BLaER1 treated with 17β-estradiol and CSF1 and Interleukin-3, amounts not matched to agents 10 nM and 100 nM (cell line): ENCODE measurements around the gene MBNL2.
A peak's percentile ranks its signal among the peaks of the same experiment; 100 is the strongest.

ENCODE experiments used
- H3K27ac ChIP-seq, 11 experiments: shearing (Covaris generic); formaldehyde crosslinking; 2 replicates each; pipeline ENCODE4 v1.8.1; 2022
- H3K27me3 ChIP-seq, 11 experiments: shearing (Covaris generic); formaldehyde crosslinking; 2 replicates each; pipeline ENCODE4 v1.8.1; 2022
- H3K36me3 ChIP-seq, 11 experiments: shearing (Covaris generic); formaldehyde crosslinking; 2 replicates each; pipeline ENCODE4 v1.8.1; 2022
- H3K4me1 ChIP-seq, 10 experiments: shearing (Covaris generic); formaldehyde crosslinking; 2 replicates each; pipeline ENCODE4 v1.8.1; 2022
- H3K4me2 ChIP-seq, 11 experiments: shearing (Covaris generic); formaldehyde crosslinking; 2 replicates each; pipeline ENCODE4 v1.8.1; 2022
- H3K4me3 ChIP-seq, 10 experiments: shearing (Covaris generic); formaldehyde crosslinking; 2 replicates each; pipeline ENCODE4 v1.8.1; 2022
- H3K9ac ChIP-seq, 11 experiments: shearing (Covaris generic); formaldehyde crosslinking; 2 replicates each; pipeline ENCODE4 v1.8.1; 2022
- H3K9me3 ChIP-seq, 11 experiments: shearing (Covaris generic); formaldehyde crosslinking; replicated peaks in 1 of 11; 2 replicates each; pipeline ENCODE4 v1.8.1; 2022
- H4K20me1 ChIP-seq, 11 experiments: shearing (Covaris generic); formaldehyde crosslinking; 2 replicates each; pipeline ENCODE4 v1.8.1; 2022
- Cebpa-rat ChIP-seq, 11 experiments: shearing (Covaris generic); IDR thresholded peaks; 2 replicates each; pipeline ENCODE4 v1.8.1; 2022

The MBNL2 gene

GRCh38 chr13:97239306-97239705 lies 17.2 kb downstream of the MBNL2 start:
- peaks cover 0 to 19% (median 16%) of the 10 kb centered on the region in 10 experiments; a peak in 17 of 20 replicates for H3K4me1 ChIP-seq
- H3K9ac ChIP-seq, result no peak overlapping the region
- peaks cover 8 to 40% (median 16%) of the 10 kb centered on the region in 11 experiments; a peak in 18 of 22 replicates for H3K36me3 ChIP-seq
- no peaks in the 10 kb centered on the region for H3K27me3 ChIP-seq
- no peak for TF ChIP-seq Cebpa-rat (IDR thresholded peaks at IDR 0.05)
- no peak overlapping the region for H3K27ac ChIP-seq
- peaks cover 0 to 14% (median 7%) of the 10 kb centered on the region in 11 experiments; a peak in 9 of 22 replicates for H3K9me3 ChIP-seq
- H3K4me2 ChIP-seq, result no peak overlapping the region
- peaks cover 0 to 100% (median 24%) of the 10 kb centered on the region in 11 experiments; a peak in 14 of 22 replicates for H4K20me1 ChIP-seq
- no peak overlapping the region for H3K4me3 ChIP-seq

DNA sequence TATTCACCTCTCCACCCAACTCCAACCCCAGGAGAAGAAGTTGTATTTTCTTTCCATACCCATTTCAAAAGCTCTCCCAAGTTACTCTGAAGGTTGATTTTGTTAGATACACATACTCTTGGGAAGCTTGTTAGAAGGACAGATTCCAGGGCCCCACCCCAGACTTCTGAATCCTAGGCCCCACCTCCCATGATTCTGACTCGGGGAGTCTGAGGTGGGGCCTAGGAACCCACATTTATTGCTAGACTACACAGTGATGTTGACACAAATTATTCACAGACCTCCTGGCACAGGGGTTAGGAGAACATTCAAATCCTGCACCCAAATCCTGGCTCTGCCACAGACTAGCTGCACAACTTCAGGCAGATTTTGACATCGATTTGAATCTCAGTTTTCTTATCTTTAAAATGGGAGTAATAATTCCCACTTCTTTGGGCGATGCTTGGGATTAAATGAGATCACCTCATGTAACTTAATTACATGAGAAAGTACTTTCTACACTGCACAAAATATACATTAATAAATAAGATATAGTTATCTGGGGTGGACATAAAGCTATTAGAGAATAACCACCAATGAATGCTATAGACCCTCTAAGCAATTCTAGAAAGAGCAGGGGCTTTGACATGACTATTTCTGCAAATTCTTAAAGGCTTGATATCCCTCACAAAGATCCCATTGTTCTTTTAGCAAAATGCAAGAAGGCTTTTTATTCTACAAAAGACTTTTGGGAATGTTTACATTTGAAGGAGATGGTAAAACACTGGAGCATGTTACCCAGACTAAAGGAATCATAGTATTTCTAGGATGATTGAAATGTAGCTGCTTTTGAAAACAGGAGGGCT lies 18.0 kb downstream of the MBNL2 start:
- H3K4me1 ChIP-seq, result peaks cover 0 to 19% (median 16%) of the 10 kb centered on the region in 10 experiments; a peak in 17 of 20 replicates
- H3K9me3 ChIP-seq, result peaks cover 0 to 6% (median 0%) of the 10 kb centered on the region in 11 experiments; a peak in 3 of 22 replicates
- peaks cover 0 to 33% (median 10%) of the 10 kb centered on the region in 11 experiments; a peak in 12 of 22 replicates for H3K36me3 ChIP-seq
- H3K27ac ChIP-seq, result no peak overlapping the region
- no peak overlapping the region for H3K9ac ChIP-seq
- H3K27me3 ChIP-seq, result no peaks in the 10 kb centered on the region
- H3K4me2 ChIP-seq, result peak overlapping the region in 5 of 11 experiments; percentile 0 to 38 (median 22); a peak in 5 of 22 replicates
- no peak for TF ChIP-seq Cebpa-rat (IDR thresholded peaks at IDR 0.05)
- no peak overlapping the region for H3K4me3 ChIP-seq
- peaks cover 0 to 100% (median 28%) of the 10 kb centered on the region in 11 experiments; a peak in 14 of 22 replicates for H4K20me1 ChIP-seq

- H3K27ac ChIP-seq, result no peak overlapping the region
Observed at GRCh38 chr13:97240788-97241734, 18.9 kb downstream of the MBNL2 start.

DNA sequence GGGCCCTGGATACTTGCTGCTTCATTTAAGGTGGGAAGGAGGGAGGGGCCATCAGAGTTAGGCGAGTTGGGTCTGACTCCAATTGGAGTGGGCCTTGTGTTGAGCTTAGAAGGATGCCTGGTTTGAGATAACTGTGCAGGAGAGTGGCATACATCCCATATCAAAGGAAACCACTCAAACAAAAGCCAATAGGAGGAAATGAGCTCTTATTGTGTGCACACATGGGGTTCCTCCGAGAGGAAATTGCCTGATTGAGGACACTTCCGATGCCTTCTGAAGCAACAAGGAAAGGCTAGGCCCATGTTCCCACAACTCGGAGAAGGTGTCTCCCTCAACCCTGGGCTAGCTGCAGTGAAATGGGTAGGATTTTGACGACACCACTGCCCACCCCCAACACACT lies 19.6 kb downstream of the MBNL2 start:
- Histone ChIP-seq H3K4me2 (peak overlapping the region in 8 of 11 experiments; percentile 0 to 41 (median 33); a peak in 10 of 22 replicates), H3K27me3 (no peaks in the 10 kb centered on the region), H4K20me1 (peaks cover 0 to 100% (median 28%) of the 10 kb centered on the region in 11 experiments; a peak in 14 of 22 replicates), H3K9ac (no peak overlapping the region), H3K4me3 (no peak overlapping the region), H3K27ac (no peak overlapping the region), H3K36me3 (peaks cover 0 to 26% (median 8%) of the 10 kb centered on the region in 11 experiments; a peak in 8 of 22 replicates), H3K9me3 (no peaks in the 10 kb centered on the region; a peak in 1 of 22 replicates), H3K4me1 (peaks cover 0 to 19% (median 16%) of the 10 kb centered on the region in 10 experiments; a peak in 17 of 20 replicates)
- TF ChIP-seq Cebpa-rat (IDR thresholded peaks at IDR 0.05), result no peak

More at GRCh38 chr13:97240788-97241734, 18.9 kb downstream of the MBNL2 start:
- no peak overlapping the region for H3K4me3 ChIP-seq
- peaks cover 0 to 26% (median 8%) of the 10 kb centered on the region in 11 experiments; a peak in 9 of 22 replicates for H3K36me3 ChIP-seq
- no peaks in the 10 kb centered on the region for H3K27me3 ChIP-seq
- peak overlapping the region in 9 of 11 experiments; percentile 0 to 41 (median 31); a peak in 14 of 22 replicates for H3K4me2 ChIP-seq
- no peaks in the 10 kb centered on the region; a peak in 1 of 22 replicates for H3K9me3 ChIP-seq
- H3K4me1 ChIP-seq, result peaks cover 0 to 19% (median 16%) of the 10 kb centered on the region in 10 experiments; a peak in 17 of 20 replicates
- TF ChIP-seq Cebpa-rat (IDR thresholded peaks at IDR 0.05), result no peak
- H4K20me1 ChIP-seq, result peaks cover 0 to 100% (median 28%) of the 10 kb centered on the region in 11 experiments; a peak in 14 of 22 replicates
- H3K9ac ChIP-seq, result no peak overlapping the region

- no peak for TF ChIP-seq Cebpa-rat (IDR thresholded peaks at IDR 0.05)
- no peak overlapping the region for H3K9ac ChIP-seq
- no peaks in the 10 kb centered on the region; a peak in 1 of 22 replicates for H3K9me3 ChIP-seq
- H3K27me3 ChIP-seq, result no peaks in the 10 kb centered on the region
- H3K36me3 ChIP-seq, result peaks cover 0 to 21% (median 5%) of the 10 kb centered on the region in 11 experiments; a peak in 8 of 22 replicates
- no peak overlapping the region for H3K27ac ChIP-seq
- H3K4me3 ChIP-seq, result no peak overlapping the region
- H3K4me2 ChIP-seq, result no peak overlapping the region
- peaks cover 0 to 19% (median 16%) of the 10 kb centered on the region in 10 experiments; a peak in 17 of 20 replicates for H3K4me1 ChIP-seq
- peaks cover 0 to 98% (median 28%) of the 10 kb centered on the region in 11 experiments; a peak in 14 of 22 replicates for H4K20me1 ChIP-seq
Observed at GRCh38 chr13:97242755-97243497, 20.8 kb downstream of the MBNL2 start.

DNA sequence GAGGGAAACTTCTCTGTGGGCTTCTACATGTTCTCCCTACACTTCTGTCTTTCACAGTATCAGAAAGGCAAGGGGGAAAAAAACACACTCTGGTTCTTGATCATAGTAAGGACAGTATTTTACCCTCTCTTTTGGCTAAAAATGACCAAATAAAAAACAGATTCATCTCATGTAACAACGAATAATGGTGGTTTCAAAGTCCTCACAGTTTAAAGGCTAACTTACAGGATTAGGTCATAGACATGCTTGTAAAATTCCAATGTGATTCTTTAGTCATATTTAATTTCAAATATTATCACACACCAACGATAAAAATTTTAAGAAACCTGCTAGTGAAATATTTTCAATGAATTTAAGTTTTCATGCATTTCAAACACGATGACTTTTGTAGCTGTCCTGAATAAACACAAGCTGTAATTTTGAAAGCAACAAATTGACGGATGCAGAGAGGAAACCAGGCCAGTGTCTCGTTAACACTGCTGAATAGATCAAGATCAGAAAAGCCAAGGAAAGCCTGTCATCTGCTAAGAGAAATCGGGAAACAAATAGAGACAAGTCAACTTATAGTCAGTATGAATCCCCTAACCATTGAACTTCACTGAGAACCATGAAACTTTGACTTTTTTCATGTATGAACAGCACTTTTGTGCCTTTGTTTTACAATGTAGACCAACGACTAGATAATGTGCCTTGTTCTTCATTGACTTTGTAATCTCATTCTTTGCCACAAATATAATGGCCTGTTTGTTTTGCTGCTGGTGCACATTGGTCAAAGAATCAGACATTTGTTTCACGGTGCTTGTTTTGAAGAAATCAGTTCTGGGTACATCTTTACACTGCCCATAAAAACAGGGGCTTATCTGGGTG lies 22.0 kb downstream of the MBNL2 start:
- H3K4me2 ChIP-seq, result no peak overlapping the region
- H4K20me1 ChIP-seq, result peaks cover 0 to 98% (median 22%) of the 10 kb centered on the region in 11 experiments; a peak in 14 of 22 replicates
- TF ChIP-seq Cebpa-rat (IDR thresholded peaks at IDR 0.05), result no peak
- H3K4me1 ChIP-seq, result peaks cover 0 to 19% (median 16%) of the 10 kb centered on the region in 10 experiments; a peak in 17 of 20 replicates
- no peak overlapping the region for H3K4me3 ChIP-seq
- H3K9me3 ChIP-seq, result no peaks in the 10 kb centered on the region; a peak in 1 of 22 replicates
- no peaks in the 10 kb centered on the region for H3K27me3 ChIP-seq
- no peak overlapping the region for H3K9ac ChIP-seq
- peaks cover 0 to 15% (median 0%) of the 10 kb centered on the region in 11 experiments; a peak in 6 of 22 replicates for H3K36me3 ChIP-seq
- H3K27ac ChIP-seq, result no peak overlapping the region

- no peak overlapping the region for H3K4me3 ChIP-seq
- H3K4me2 ChIP-seq, result no peak overlapping the region
- H3K9ac ChIP-seq, result no peak overlapping the region
- H4K20me1 ChIP-seq, result peaks cover 0 to 98% (median 22%) of the 10 kb centered on the region in 11 experiments; a peak in 14 of 22 replicates
- no peak for TF ChIP-seq Cebpa-rat (IDR thresholded peaks at IDR 0.05)
- H3K4me1 ChIP-seq, result peaks cover 0 to 18% (median 16%) of the 10 kb centered on the region in 10 experiments; a peak in 17 of 20 replicates
- peaks cover 0 to 15% (median 0%) of the 10 kb centered on the region in 11 experiments; a peak in 6 of 22 replicates for H3K36me3 ChIP-seq
- peaks cover 0 to 5% (median 0%) of the 10 kb centered on the region in 11 experiments; a peak in 2 of 22 replicates for H3K9me3 ChIP-seq
- no peaks in the 10 kb centered on the region for H3K27me3 ChIP-seq
- no peak overlapping the region for H3K27ac ChIP-seq
Observed at GRCh38 chr13:97245011-97245410, 22.9 kb downstream of the MBNL2 start.
